ENCODE data around the gene NECAB3. TPM values are rescaled to one million over a fixed set of nuclear protein-coding genes. Genes with fewer than 3 reads are reported as not detected.
A peak's percentile ranks its signal among the peaks of the same experiment; 100 is the strongest.
"Not testable (repeated sequence)": the region's sequence is repeated elsewhere in the genome, so short reads cannot be mapped to it uniquely, and the experiment has no call there.

Gene NECAB3
- total RNA-seq, 6 experiments from 2014 or later: 13.2 to 21.9 (median 19.2) TPM

GRCh38 chr20:33644313-33645071, 29.7 kb downstream of the NECAB3 start:
- Histone ChIP-seq H3K4me1 (peaks cover 0 to 38% (median 8%) of the 10 kb centered on the region in 4 donors), H3K9me3 (no peaks in the 10 kb centered on the region), H3K4me3 (no peak overlapping the region), H3K36me3 (peaks cover 0 to 27% (median 4%) of the 10 kb centered on the region in 4 donors), H3K27me3 (no peaks in the 10 kb centered on the region), H3K27ac (no peak overlapping the region)
- ATAC-seq: no peak
- intact Hi-C loops (cut with DNase I): no loop called here
- no peak for DNase-seq
- TF ChIP-seq POLR2A (IDR thresholded peaks at IDR 0.05): no peak
- no peak for TF ChIP-seq CTCF (IDR thresholded peaks at IDR 0.05)
- WGBS (ENCODE audit: insufficient coverage, low coverage, low lambda C conversion rate, missing lambda C conversion rate): 80% methylated on average over 5 of the region's 28 CpGs

- Histone ChIP-seq H3K4me3 (no peak overlapping the region), H3K27ac (no peak overlapping the region), H3K27me3 (no peaks in the 10 kb centered on the region), H3K4me1 (peaks cover 0 to 18% (median 0%) of the 10 kb centered on the region in 4 donors), H3K36me3 (peaks cover 0 to 31% (median 10%) of the 10 kb centered on the region in 4 donors), H3K9me3 (no peaks in the 10 kb centered on the region)
- 64% methylated on average over 11 of the region's 13 CpGs for WGBS (ENCODE audit: insufficient coverage, low coverage, low lambda C conversion rate, missing lambda C conversion rate)
- TF ChIP-seq CTCF (IDR thresholded peaks at IDR 0.05) (no peak), POLR2A (IDR thresholded peaks at IDR 0.05) (no peak)
- no peak for DNase-seq
- intact Hi-C loops (cut with DNase I): no loop called here
- no peak for ATAC-seq
Measured at GRCh38 chr20:33640287-33640686, 33.9 kb downstream of the NECAB3 start.

- H3K27me3 ChIP-seq: no peaks in the 10 kb centered on the region
- H3K4me1 ChIP-seq: peaks cover 0 to 10% (median 0%) of the 10 kb centered on the region in 4 donors
- DNase-seq (no peak), ATAC-seq (peak; percentile 55 to 99 (median 84))
- intact Hi-C loops (cut with DNase I): no loop called here
- peak overlapping the region in 2 of 3 donors; percentile 25 to 37 for H3K27ac ChIP-seq
- TF ChIP-seq POLR2A (IDR thresholded peaks at IDR 0.05): no peak
- TF ChIP-seq CTCF (IDR thresholded peaks at IDR 0.05): no peak
- H3K4me3 ChIP-seq: no peak overlapping the region
- WGBS (ENCODE audit: insufficient coverage, low coverage, low lambda C conversion rate, missing lambda C conversion rate): no CpG with 5 or more reads among the region's 1 CpG
- H3K9me3 ChIP-seq: no peaks in the 10 kb centered on the region
- peaks cover 0 to 16% (median 9%) of the 10 kb centered on the region in 4 donors for H3K36me3 ChIP-seq
Measured at GRCh38 chr20:33636776-33637175, 37.5 kb downstream of the NECAB3 start.

GRCh38 chr20:33635341-33635740, 38.9 kb downstream of the NECAB3 start:
- H3K27ac ChIP-seq: no peak overlapping the region
- DNase-seq (no peak), ATAC-seq (no peak)
- peaks cover 0 to 10% (median 0%) of the 10 kb centered on the region in 4 donors for H3K4me1 ChIP-seq
- TF ChIP-seq POLR2A (IDR thresholded peaks at IDR 0.05): no peak
- no peak for TF ChIP-seq CTCF (IDR thresholded peaks at IDR 0.05)
- H3K27me3 ChIP-seq: no peaks in the 10 kb centered on the region
- H3K4me3 ChIP-seq: no peak overlapping the region
- intact Hi-C loops (cut with DNase I): no loop called here
- whole genome bisulfite sequencing (ENCODE audit: insufficient coverage, low coverage, low lambda C conversion rate, missing lambda C conversion rate): 93% methylated on average over 3 of the region's 3 CpGs
- peaks cover 0 to 15% (median 7%) of the 10 kb centered on the region in 4 donors for H3K36me3 ChIP-seq
- H3K9me3 ChIP-seq: no peaks in the 10 kb centered on the region

GRCh38 chr20:33631910-33632309, 42.3 kb downstream of the NECAB3 start:
- not testable (repeated sequence) for ATAC-seq

More at GRCh38 chr20:33631910-33632309, 42.3 kb downstream of the NECAB3 start:
- H3K36me3 ChIP-seq; DNase-seq; intact Hi-C loops (cut with DNase I); H3K27me3 ChIP-seq; H3K4me1 ChIP-seq; H3K27ac ChIP-seq; H3K4me3 ChIP-seq; H3K9me3 ChIP-seq: not testable (repeated sequence)
- WGBS (ENCODE audit: insufficient coverage, low coverage, low lambda C conversion rate, missing lambda C conversion rate): 76% methylated on average over 4 of the region's 4 CpGs

Measured in right lobe of liver (tissue), 6 donors.